Measurements from ENCODE around the gene JUND. TPM values are rescaled to one million over a fixed set of nuclear protein-coding genes. Genes with fewer than 3 reads are reported as not detected.

The JUND gene
- total and polyA plus RNA-seq, 3 donors from 2014 or later, result 96.4 to 654 (median 615) TPM

DNA sequence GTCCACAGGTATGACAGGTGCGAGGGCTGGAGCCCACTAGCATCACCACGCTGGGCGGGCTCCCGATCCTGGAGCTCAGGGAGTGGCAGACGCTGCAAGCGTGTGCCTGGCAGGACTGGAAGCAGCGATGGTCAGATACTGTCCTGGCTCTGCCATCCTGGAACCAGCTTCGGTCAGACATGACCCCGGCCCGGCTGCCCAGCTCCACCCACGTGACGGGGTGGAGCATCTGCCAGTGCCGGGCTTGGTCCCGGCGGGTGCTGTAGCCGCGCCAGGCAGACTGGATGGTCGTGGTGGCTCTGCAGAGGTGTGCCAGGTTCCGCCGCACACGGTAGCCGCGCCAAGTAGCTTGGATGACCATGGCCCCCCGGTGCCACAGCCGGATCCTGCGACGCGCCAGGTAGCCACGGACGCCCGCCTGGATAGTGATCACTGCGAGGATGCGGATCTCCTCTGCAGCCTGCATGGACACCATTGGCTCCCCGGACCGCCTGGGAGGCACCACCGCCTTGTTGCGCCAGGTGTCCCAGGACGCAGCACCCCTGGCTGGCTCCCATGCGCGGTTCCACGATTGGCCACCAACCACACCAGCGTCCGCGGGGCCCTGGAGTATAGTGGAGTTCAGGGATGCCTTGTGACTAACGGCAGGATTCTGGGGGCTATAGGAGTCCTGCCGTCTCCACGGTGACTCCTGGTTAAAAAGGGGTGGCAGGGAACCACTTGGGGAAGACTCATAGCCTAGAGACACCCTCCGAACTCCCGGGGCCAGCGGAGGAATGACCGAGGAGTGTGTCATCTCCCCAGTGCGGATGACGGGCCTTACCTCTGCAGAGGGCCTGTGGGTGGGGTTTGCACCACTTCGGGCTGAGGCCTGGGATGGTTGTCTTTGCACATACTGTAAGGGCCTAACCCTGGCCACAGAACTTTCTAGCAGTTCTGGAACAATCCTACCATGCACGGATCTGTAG lies 23.6 kb downstream of the JUND start:
- Histone ChIP-seq H3K36me3 (ENCODE audit: low read depth, missing control alignments) (no peaks in the 10 kb centered on the region), H3K27ac (no peak overlapping the region), H3K4me1 (no peaks in the 10 kb centered on the region), H3K4me3 (no peak overlapping the region), H3K27me3 (no peaks in the 10 kb centered on the region), H3K9me3 (no peaks in the 10 kb centered on the region)
- WGBS, 2 donors, result 93% methylated on average over 17 to 49 of the region's 55 CpGs
- DNase-seq, result no peak
- intact Hi-C loops (cut with DNase I; ENCODE audit: low total_unique reads), result no loop called here
- no peak for TF ChIP-seq POLR2A (IDR thresholded peaks at IDR 0.05)
- TF ChIP-seq, protein P1, sequence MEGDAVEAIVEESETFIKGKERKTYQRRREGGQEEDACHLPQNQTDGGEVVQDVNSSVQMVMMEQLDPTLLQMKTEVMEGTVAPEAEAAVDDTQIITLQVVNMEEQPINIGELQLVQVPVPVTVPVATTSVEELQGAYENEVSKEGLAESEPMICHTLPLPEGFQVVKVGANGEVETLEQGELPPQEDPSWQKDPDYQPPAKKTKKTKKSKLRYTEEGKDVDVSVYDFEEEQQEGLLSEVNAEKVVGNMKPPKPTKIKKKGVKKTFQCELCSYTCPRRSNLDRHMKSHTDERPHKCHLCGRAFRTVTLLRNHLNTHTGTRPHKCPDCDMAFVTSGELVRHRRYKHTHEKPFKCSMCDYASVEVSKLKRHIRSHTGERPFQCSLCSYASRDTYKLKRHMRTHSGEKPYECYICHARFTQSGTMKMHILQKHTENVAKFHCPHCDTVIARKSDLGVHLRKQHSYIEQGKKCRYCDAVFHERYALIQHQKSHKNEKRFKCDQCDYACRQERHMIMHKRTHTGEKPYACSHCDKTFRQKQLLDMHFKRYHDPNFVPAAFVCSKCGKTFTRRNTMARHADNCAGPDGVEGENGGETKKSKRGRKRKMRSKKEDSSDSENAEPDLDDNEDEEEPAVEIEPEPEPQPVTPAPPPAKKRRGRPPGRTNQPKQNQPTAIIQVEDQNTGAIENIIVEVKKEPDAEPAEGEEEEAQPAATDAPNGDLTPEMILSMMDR (IDR thresholded peaks at IDR 0.05), result no peak

DNA sequence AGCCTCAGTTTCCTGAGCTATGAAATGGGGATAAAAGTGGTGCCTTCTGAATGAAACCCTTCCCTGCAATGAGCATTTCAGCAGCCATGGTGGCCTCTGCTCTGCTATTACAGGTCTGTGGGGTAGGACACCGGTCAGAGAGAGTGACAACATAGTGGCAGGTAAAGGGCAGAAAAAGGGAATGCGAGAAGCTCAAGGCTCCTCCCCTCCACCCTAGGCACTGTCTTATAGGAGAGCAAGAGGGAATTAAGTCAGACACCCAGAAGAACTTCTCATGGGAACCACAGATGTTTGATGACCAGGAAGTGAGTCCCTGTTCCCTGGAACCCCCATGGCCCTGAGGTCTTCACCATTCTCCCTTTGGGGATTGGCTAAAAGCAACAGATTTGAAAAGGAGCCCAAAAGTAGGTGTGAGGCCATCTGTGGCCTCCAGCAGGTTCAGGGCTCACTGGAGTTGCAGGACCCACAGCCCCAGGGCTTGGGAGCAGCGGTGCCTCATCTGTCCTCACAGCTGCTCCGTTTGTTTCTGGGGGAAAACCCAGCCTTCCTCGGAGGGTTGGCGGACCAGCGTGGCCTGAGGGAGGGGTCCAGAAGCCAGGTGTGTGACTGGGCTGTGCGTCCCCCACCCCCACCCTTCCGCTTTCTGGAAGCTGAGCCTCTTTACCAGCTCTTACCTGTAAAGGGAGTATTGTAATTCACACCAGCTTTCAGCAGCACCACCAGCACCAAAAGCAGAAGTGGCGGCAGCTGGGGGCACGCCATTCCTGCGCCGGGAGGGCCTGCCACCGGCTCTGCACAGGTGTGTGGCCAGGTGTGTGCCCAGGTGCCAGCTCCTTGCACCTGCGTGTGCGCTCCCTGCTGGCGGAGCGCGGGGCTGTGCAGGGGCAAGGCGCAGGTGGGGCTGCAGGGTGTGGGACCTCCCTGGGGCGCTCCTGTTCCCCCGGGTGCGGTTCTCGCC lies 26.6 kb downstream of the JUND start:
- Histone ChIP-seq H3K4me3 (no peak overlapping the region), H3K27ac (no peak overlapping the region), H3K9me3 (no peaks in the 10 kb centered on the region), H3K4me1 (no peaks in the 10 kb centered on the region), H3K36me3 (ENCODE audit: low read depth, missing control alignments) (no peaks in the 10 kb centered on the region), H3K27me3 (no peaks in the 10 kb centered on the region)
- 42 to 59% methylated on average over 11 to 19 of the region's 24 CpGs for WGBS, 2 donors
- TF ChIP-seq POLR2A (IDR thresholded peaks at IDR 0.05), result no peak
- TF ChIP-seq, protein P1 (IDR thresholded peaks at IDR 0.05), result no peak
- no peak for DNase-seq
- intact Hi-C loops (cut with DNase I; ENCODE audit: low total_unique reads), result loop anchor here (5.0 kb wide), 1 partner anchor 138 kb away; no protein-coding TSS in a partner anchor

DNA sequence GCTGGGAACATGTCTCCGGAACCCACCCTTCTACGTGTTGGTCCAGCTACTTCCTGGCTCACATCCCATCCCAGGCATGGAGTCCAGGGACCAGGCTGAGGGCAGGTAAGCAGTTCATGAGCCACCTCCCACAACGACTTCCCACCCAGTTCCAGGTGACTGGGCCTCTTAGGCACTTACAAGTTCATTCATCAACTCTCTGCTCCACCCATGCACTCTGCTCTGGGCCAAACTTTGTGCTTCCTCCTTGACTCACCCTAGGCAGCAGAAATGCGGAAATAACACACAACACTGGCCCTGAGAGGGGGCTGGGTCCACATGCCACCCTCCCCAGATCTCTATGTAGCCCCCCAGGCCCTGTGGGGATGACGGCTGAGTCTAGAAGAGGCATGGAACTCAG lies 27.7 kb downstream of the JUND start:
- H3K36me3 ChIP-seq (ENCODE audit: low read depth, missing control alignments), result no peaks in the 10 kb centered on the region
- intact Hi-C loops (cut with DNase I; ENCODE audit: low total_unique reads), result loop anchor here (5.0 kb wide), 1 partner anchor 136 kb away; no protein-coding TSS in a partner anchor
- no peak overlapping the region for H3K27ac ChIP-seq
- H3K4me1 ChIP-seq, result no peaks in the 10 kb centered on the region
- 55 to 63% methylated on average over 4 to 5 of the region's 5 CpGs for WGBS, 2 donors
- no peaks in the 10 kb centered on the region for H3K9me3 ChIP-seq
- H3K4me3 ChIP-seq, result no peak overlapping the region
- DNase-seq, result no peak
- TF ChIP-seq, protein P1 (IDR thresholded peaks at IDR 0.05), result no peak
- TF ChIP-seq POLR2A (IDR thresholded peaks at IDR 0.05), result no peak
- H3K27me3 ChIP-seq, result no peaks in the 10 kb centered on the region

DNA sequence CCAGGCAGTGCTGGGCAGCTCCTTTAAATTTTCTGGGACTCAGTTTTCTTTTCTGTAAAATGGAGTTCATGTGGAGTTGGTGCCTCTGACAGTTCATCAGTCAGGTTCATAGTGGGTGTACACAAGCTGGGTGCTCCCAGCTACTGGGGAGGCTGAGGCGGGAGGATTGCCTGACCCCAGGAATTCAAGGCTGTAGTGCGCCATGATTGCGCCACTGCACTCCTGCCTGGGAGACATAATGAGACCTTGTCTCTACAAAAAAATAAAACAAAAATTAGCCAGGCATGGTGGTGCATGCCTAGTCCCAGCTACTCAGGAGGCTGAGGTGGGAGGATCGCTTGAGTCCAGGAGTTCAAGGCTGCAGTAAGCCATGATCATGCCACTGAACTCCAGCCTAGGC lies 28.3 kb downstream of the JUND start:
- H3K4me1 ChIP-seq, result no peaks in the 10 kb centered on the region
- WGBS, 2 donors, result 74 to 76% methylated on average over 4 of the region's 4 CpGs
- no peaks in the 10 kb centered on the region for H3K9me3 ChIP-seq
- H3K27ac ChIP-seq, result no peak overlapping the region
- TF ChIP-seq POLR2A (IDR thresholded peaks at IDR 0.05), result no peak
- TF ChIP-seq, protein P1 (IDR thresholded peaks at IDR 0.05), result no peak
- DNase-seq, result no peak
- no peaks in the 10 kb centered on the region for H3K27me3 ChIP-seq
- no peaks in the 10 kb centered on the region for H3K36me3 ChIP-seq (ENCODE audit: low read depth, missing control alignments)
- no peak overlapping the region for H3K4me3 ChIP-seq
- intact Hi-C loops (cut with DNase I; ENCODE audit: low total_unique reads), result loop anchor here (5.0 kb wide), 1 partner anchor 136 kb away; no protein-coding TSS in a partner anchor
